ENCODE data around the gene UGT2B11.

- TF ChIP-seq CTCF (IDR thresholded peaks at IDR 0.05 in 8 of 11, conservative IDR thresholded peaks at IDR 0.05 in 3 of 11): no peak
- no peak for TF ChIP-seq POLR2A (IDR thresholded peaks at IDR 0.05)
- no peak for TF ChIP-seq POLR2AphosphoS5 (IDR thresholded peaks at IDR 0.05)
Observed at GRCh38 chr4:69214716-69215115, at the start of gene UGT2B11.

All from spleen (tissue), 7 donors.